SK-N-SH treated with all-trans-retinoic acid at 6 μM for 48 hours (cell line): Measurements from ENCODE around the gene ZNF831.

ENCODE experiments used
- ATAC-seq: fragments of 200-7000 bp; cut with Tn5 transposase; 3 replicates; pipeline ENCODE4 v1.9.1; 2020; ENCODE audit warnings: mild to moderate bottlenecking, moderate library complexity
- BACH2 ChIP-seq: fragments of 250-450 bp; sonication (Bioruptor Pico); IDR thresholded peaks from 2 replicates; pipeline ENCODE4 v1.9.0; 2021; ENCODE audit warnings: mild to moderate bottlenecking, borderline replicate concordance
- CSDC2 ChIP-seq: fragments of 250-450 bp; sonication (Bioruptor Pico); IDR thresholded peaks from 2 replicates; pipeline ENCODE4 v1.5.0; 2020; ENCODE audit warnings: mild to moderate bottlenecking, moderate library complexity
- ESRRG ChIP-seq: fragments of 250-450 bp; sonication (Bioruptor Pico); IDR thresholded peaks from 2 replicates; pipeline ENCODE4 v1.6.1; 2021; ENCODE audit warnings: mild to moderate bottlenecking
- GLIS3 ChIP-seq: fragments of 250-450 bp; sonication (Bioruptor Pico); IDR thresholded peaks from 2 replicates; pipeline ENCODE4 v1.5.0; 2020; ENCODE audit warnings: mild to moderate bottlenecking, moderate library complexity
- PATZ1 ChIP-seq: fragments of 250-450 bp; sonication (Bioruptor Pico); IDR thresholded peaks from 2 replicates; pipeline ENCODE4 v1.8.0; 2020; ENCODE audit warnings: mild to moderate bottlenecking, moderate library complexity, borderline replicate concordance
- PPARA ChIP-seq: fragments of 250-450 bp; sonication (Bioruptor Pico); IDR thresholded peaks from 2 replicates; pipeline ENCODE4 v1.5.0; 2020; ENCODE audit warnings: mild to moderate bottlenecking, borderline replicate concordance
- RARB ChIP-seq: fragments of 250-450 bp; sonication (Bioruptor Pico); IDR thresholded peaks from 2 replicates; pipeline ENCODE4 v1.8.0; 2021; ENCODE audit warnings: mild to moderate bottlenecking, moderate library complexity
- SNAI2 ChIP-seq: fragments of 250-450 bp; sonication (Bioruptor Pico); IDR thresholded peaks from 2 replicates; pipeline ENCODE4 v1.5.0; 2020; ENCODE audit warnings: mild to moderate bottlenecking, moderate library complexity
- TCF4 ChIP-seq: fragments of 250-450 bp; sonication (Bioruptor Pico); IDR thresholded peaks from 2 replicates; pipeline ENCODE4 v1.8.0; 2021; ENCODE audit warnings: mild to moderate bottlenecking, moderate library complexity, borderline replicate concordance
- TSHZ2 ChIP-seq: fragments of 250-450 bp; sonication (Bioruptor Pico); IDR thresholded peaks from 2 replicates; pipeline ENCODE4 v1.5.0; 2020; ENCODE audit warnings: mild to moderate bottlenecking, moderate library complexity
- ZC3H10 ChIP-seq: fragments of 250-450 bp; sonication (Bioruptor Pico); IDR thresholded peaks from 2 replicates; pipeline ENCODE4 v1.5.1; 2021; ENCODE audit warnings: mild to moderate bottlenecking, moderate library complexity
- ZFP3 ChIP-seq: fragments of 250-450 bp; sonication (Bioruptor Pico); IDR thresholded peaks from 2 replicates; pipeline ENCODE4 v1.5.0; 2020; ENCODE audit warnings: mild to moderate bottlenecking, moderate library complexity
- ZFP30 ChIP-seq: fragments of 450-650 bp; formaldehyde crosslinking; IDR thresholded peaks from 2 replicates; pipeline ENCODE4 v1.5.0; 2022; ENCODE audit warnings: mild to moderate bottlenecking, moderate library complexity
- ZNF565 ChIP-seq: fragments of 450-650 bp; formaldehyde crosslinking; conservative IDR thresholded peaks from 2 replicates; pipeline ENCODE4 v1.5.0; 2020; ENCODE audit warnings: low read depth, mild to moderate bottlenecking, moderate library complexity
- ZNF8 ChIP-seq: fragments of 450-650 bp; formaldehyde crosslinking; IDR thresholded peaks from 2 replicates; pipeline ENCODE4 v1.5.0; 2020; ENCODE audit warnings: mild to moderate bottlenecking, moderate library complexity
- TF ChIP-seq, protein P1 (sequence below): fragments of 250-450 bp; sonication (Bioruptor Pico); IDR thresholded peaks from 2 replicates; pipeline ENCODE4 v1.8.0; 2021; ENCODE audit warnings: low read depth, mild to moderate bottlenecking, moderate library complexity, borderline replicate concordance
- TF ChIP-seq, protein P2 (sequence below): fragments of 250-450 bp; sonication (Bioruptor Pico); IDR thresholded peaks from 2 replicates; pipeline ENCODE4 v1.5.1; 2020; ENCODE audit warnings: low read depth, mild to moderate bottlenecking, moderate library complexity

Gene ZNF831

GRCh38 chr20:59137532-59137931 is 26.1 kb upstream of the ZNF831 start:
- ATAC-seq, result no peak
- TF ChIP-seq GLIS3, result no peak

DNA sequence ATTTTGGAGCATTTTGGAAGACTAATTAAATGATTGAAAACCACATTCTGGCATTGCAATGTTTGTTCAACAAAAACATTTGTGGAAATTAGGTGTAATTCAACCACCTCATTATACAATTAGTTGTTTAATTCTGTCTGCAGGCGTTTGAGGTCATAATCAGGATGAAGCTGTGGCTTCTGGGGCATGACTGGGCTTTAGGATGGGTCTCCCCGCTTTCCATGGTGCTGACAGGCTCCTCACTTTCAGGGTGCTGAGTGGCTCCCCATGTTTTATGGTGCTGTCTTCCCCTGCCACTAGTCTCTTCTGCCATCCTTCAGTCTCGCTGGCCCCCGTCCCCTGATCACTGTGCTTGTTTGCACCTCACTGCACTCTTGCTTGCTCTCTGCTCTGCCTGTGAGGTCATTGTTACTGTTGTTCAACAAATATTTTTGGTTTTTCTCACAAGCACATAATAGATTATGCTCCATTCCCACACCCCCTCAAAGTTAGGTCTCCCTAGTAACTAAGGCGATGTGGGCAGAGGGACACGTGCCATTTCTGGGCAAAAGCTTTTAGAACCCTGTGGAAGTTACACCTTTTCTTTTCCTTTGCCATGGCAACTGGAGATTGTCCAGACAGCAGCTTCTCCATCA is 25.4 kb upstream of the ZNF831 start:
- no peak for TF ChIP-seq SNAI2 (CRISPR knock-in tag)
- no peak for TF ChIP-seq TSHZ2 (CRISPR knock-in tag)
- no peak for TF ChIP-seq TCF4
- TF ChIP-seq ZFP3, result no peak
- TF ChIP-seq RARB (CRISPR knock-in tag), result no peak
- TF ChIP-seq, protein P1, sequence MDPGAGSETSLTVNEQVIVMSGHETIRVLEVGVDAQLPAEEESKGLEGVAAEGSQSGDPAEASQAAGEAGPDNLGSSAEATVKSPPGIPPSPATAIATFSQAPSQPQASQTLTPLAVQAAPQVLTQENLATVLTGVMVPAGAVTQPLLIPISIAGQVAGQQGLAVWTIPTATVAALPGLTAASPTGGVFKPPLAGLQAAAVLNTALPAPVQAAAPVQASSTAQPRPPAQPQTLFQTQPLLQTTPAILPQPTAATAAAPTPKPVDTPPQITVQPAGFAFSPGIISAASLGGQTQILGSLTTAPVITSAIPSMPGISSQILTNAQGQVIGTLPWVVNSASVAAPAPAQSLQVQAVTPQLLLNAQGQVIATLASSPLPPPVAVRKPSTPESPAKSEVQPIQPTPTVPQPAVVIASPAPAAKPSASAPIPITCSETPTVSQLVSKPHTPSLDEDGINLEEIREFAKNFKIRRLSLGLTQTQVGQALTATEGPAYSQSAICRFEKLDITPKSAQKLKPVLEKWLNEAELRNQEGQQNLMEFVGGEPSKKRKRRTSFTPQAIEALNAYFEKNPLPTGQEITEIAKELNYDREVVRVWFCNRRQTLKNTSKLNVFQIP (CRISPR knock-in tag), result no peak
- TF ChIP-seq PPARA, result no peak
- no peak for TF ChIP-seq ESRRG
- TF ChIP-seq, protein P2, sequence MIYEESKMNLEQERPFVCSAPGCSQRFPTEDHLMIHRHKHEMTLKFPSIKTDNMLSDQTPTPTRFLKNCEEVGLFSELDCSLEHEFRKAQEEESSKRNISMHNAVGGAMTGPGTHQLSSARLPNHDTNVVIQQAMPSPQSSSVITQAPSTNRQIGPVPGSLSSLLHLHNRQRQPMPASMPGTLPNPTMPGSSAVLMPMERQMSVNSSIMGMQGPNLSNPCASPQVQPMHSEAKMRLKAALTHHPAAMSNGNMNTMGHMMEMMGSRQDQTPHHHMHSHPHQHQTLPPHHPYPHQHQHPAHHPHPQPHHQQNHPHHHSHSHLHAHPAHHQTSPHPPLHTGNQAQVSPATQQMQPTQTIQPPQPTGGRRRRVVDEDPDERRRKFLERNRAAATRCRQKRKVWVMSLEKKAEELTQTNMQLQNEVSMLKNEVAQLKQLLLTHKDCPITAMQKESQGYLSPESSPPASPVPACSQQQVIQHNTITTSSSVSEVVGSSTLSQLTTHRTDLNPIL, result no peak
- TF ChIP-seq ZC3H10 (CRISPR knock-in tag), result no peak
- no peak for TF ChIP-seq BACH2 (CRISPR knock-in tag)
- no peak for TF ChIP-seq CSDC2 (CRISPR knock-in tag)
- no peak for ATAC-seq

DNA sequence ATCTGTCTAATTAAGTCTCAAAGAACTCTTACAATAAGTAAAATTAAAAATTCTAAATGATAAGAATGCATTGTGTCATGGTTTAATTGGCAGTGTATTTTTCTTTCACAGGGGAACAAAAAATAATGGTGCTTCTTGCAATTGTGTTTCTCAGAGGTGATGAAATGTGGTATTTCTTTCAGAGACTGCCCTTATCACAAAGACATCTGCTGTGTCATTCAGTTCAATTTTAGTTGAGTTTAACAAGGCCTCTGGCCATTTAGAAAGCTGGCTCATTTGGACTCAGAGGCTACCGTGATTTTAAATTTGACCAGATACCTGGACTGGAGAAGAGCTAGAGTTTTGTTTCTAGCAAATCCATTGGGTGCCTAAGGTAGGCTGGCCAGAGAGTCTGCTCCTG is 23.6 kb upstream of the ZNF831 start:
- TF ChIP-seq TCF4, result no peak
- no peak for TF ChIP-seq ZC3H10 (CRISPR knock-in tag)
- no peak for TF ChIP-seq GLIS3
- TF ChIP-seq, protein P1 (CRISPR knock-in tag), result no peak
- TF ChIP-seq ZFP30 (CRISPR knock-in tag), result no peak
- TF ChIP-seq PATZ1, result no peak
- TF ChIP-seq ZNF8 (CRISPR knock-in tag), result no peak
- TF ChIP-seq SNAI2 (CRISPR knock-in tag), result no peak
- no peak for TF ChIP-seq ESRRG
- no peak for TF ChIP-seq RARB (CRISPR knock-in tag)
- TF ChIP-seq, protein P2, result no peak
- TF ChIP-seq PPARA, result no peak
- TF ChIP-seq ZNF565, result no peak
- no peak for TF ChIP-seq ZFP3
- TF ChIP-seq BACH2 (CRISPR knock-in tag), result no peak
- no peak for ATAC-seq
